Liver (tissue), 9 donors: ENCODE measurements around the gene AGBL5. TPM values are rescaled to one million over a fixed set of nuclear protein-coding genes. Genes with fewer than 3 reads are reported as not detected.

Experiments
- DNase-seq: peaks from one replicate; pipeline ENCODE4 v3.0.0-alpha.2; 2017; ENCODE audit warnings: low spot score
- H3K27ac ChIP-seq, 2 donors: one replicate each; pipeline ENCODE4 v1.7.0; 2013; ENCODE audit warnings: inconsistent platforms in 2 of 2, low read length in 2 of 2, control low read depth in 1 of 2, low read depth in 1 of 2, mild to moderate bottlenecking in 1 of 2
- H3K27me3 ChIP-seq, 4 donors: one replicate each; pipeline versions ENCODE4 v1.6.1 to v1.7.0; 2013; ENCODE audit warnings: low read length in 3 of 4, inconsistent platforms in 1 of 4, mild to moderate bottlenecking in 1 of 4, moderate library complexity in 1 of 4; ENCODE audit not compliant: control insufficient read depth in 4 of 4, insufficient read depth in 4 of 4
- H3K36me3 ChIP-seq, 4 donors: one replicate each; pipeline versions ENCODE4 v1.6.1 to v1.7.0; 2013; ENCODE audit warnings: low read length in 3 of 4, mild to moderate bottlenecking in 3 of 4, low read depth in 1 of 4, moderate library complexity in 1 of 4; ENCODE audit not compliant: control insufficient read depth in 4 of 4, insufficient read depth in 3 of 4
- H3K4me1 ChIP-seq, 4 donors: one replicate each; pipeline versions ENCODE4 v1.6.1 to v1.7.0; 2013; ENCODE audit warnings: low read length in 3 of 4, mild to moderate bottlenecking in 3 of 4, moderate library complexity in 1 of 4; ENCODE audit not compliant: control insufficient read depth in 4 of 4, insufficient read depth in 4 of 4
- H3K4me3 ChIP-seq, 3 donors: one replicate each; pipeline versions ENCODE4 v1.6.1 to v1.7.0; 2013; ENCODE audit warnings: low read length in 3 of 3, control low read depth in 1 of 3, low read depth in 1 of 3, mild to moderate bottlenecking in 1 of 3
- H3K9ac ChIP-seq, 2 donors: one replicate each; pipeline ENCODE4 v1.7.0; 2013; ENCODE audit warnings: low read length in 2 of 2, mild to moderate bottlenecking in 2 of 2, moderate library complexity in 2 of 2, control low read depth in 1 of 2, low read depth in 1 of 2
- H3K9me3 ChIP-seq, 4 donors: one replicate each; pipeline versions ENCODE4 v1.6.1 to v1.7.0; 2013; ENCODE audit warnings: low read length in 3 of 4; ENCODE audit not compliant: control insufficient read depth in 4 of 4
- EGR1 ChIP-seq, 2 donors: IDR thresholded peaks; 2 replicates each; pipeline ENCODE4 v1.6.1; 2016 to 2018; ENCODE audit warnings: antibody characterized with exemption in 2 of 2, low read depth in 2 of 2
- FOXA1 ChIP-seq: IDR thresholded peaks from 2 replicates; pipeline ENCODE4 v1.6.1; 2016; ENCODE audit warnings: antibody characterized with exemption
- FOXA2 ChIP-seq: IDR thresholded peaks from 2 replicates; pipeline ENCODE4 v1.6.1; 2016; ENCODE audit warnings: antibody characterized with exemption
- GABPA ChIP-seq, 2 donors: IDR thresholded peaks in 1 of 2; conservative IDR thresholded peaks in 1 of 2; 2 replicates each; pipeline ENCODE4 v1.6.1; 2016; ENCODE audit warnings: antibody characterized with exemption in 2 of 2, mild to moderate bottlenecking in 1 of 2, moderate library complexity in 1 of 2
- HNF4A ChIP-seq, 2 donors: conservative IDR thresholded peaks; 2 replicates each; pipeline ENCODE4 v1.6.1; 2016; ENCODE audit warnings: antibody characterized with exemption in 2 of 2, mild to moderate bottlenecking in 2 of 2
- HNF4G ChIP-seq: IDR thresholded peaks from 2 replicates; pipeline ENCODE4 v1.6.1; 2016; ENCODE audit warnings: antibody characterized with exemption
- JUND ChIP-seq, 2 donors: IDR thresholded peaks; 2 replicates each; pipeline ENCODE4 v1.6.1; 2016; ENCODE audit warnings: antibody characterized with exemption in 2 of 2
- NR2F2 ChIP-seq: IDR thresholded peaks from 2 replicates; pipeline ENCODE4 v1.6.1; 2016; ENCODE audit warnings: antibody characterized with exemption
- RAD21 ChIP-seq, 2 donors: IDR thresholded peaks; 2 replicates each; pipeline ENCODE4 v1.6.1; 2016; ENCODE audit warnings: antibody characterized with exemption in 2 of 2, mild to moderate bottlenecking in 2 of 2
- REST ChIP-seq: IDR thresholded peaks from 2 replicates; pipeline ENCODE4 v1.6.1; 2016; ENCODE audit warnings: antibody characterized with exemption, mild to moderate bottlenecking
- SP1 ChIP-seq: IDR thresholded peaks from 2 replicates; pipeline ENCODE4 v1.6.1; 2018; ENCODE audit warnings: antibody characterized with exemption, mild to moderate bottlenecking
- TAF1 ChIP-seq: conservative IDR thresholded peaks from 2 replicates; pipeline ENCODE4 v1.6.1; 2016; ENCODE audit warnings: antibody characterized with exemption, mild to moderate bottlenecking
- YY1 ChIP-seq: IDR thresholded peaks from 2 replicates; pipeline ENCODE4 v1.6.1; 2016; ENCODE audit warnings: antibody characterized with exemption, mild to moderate bottlenecking
- WGBS: extraction: QIAGEN DNeasy Blood & Tissue Kit; methylation state at CpG from one replicate; pipeline ENCODE4 v1.1.7; 2013; 5-methylcytosine and 5-hydroxymethylcytosine counted together
- polyA plus RNA-seq, 2 donors: library from polyadenylated mRNA; stranded (reverse) in 1 of 2; unstranded in 1 of 2; fragments of 200-250 nt in 1 of 2; fragments of >200 nt in 1 of 2; fragmentation: Nextera tagmentation in 1 of 2; extraction: Ambion mirVana in 1 of 2; gene quantifications; one replicate each; pipeline versions ENCODE4 v1.2.1 to v1.2.3, GENCODE V29; 2013 to 2015
- total RNA-seq, 2 donors: library from RNA; depleted of rRNA; stranded (reverse); fragments of >200 nt; gene quantifications; one replicate each; pipeline ENCODE4 v1.2.3, GENCODE V29; 2014
- TF ChIP-seq, protein P1 (sequence below): IDR thresholded peaks from 2 replicates; pipeline ENCODE4 v1.6.1; 2016; ENCODE audit warnings: antibody characterized with exemption
- TF ChIP-seq, protein P2 (sequence below): IDR thresholded peaks from 2 replicates; pipeline ENCODE4 v1.6.1; 2016; ENCODE audit warnings: antibody characterized with exemption
- TF ChIP-seq, protein P3 (sequence below): IDR thresholded peaks from 2 replicates; pipeline ENCODE4 v1.6.1; 2016; ENCODE audit warnings: antibody characterized with exemption
- donor health status: healthy.
- donor health status: healthy.
- donor health status: healthy.
- donor health status: healthy.
- donor health status: healthy.

The AGBL5 gene
- total and polyA plus RNA-seq, 4 donors = 3.2 to 9.0 (median 4.8) TPM

- no peak for DNase-seq
- H3K9me3 ChIP-seq = no peaks in the 10 kb centered on the region
- TF ChIP-seq HNF4A (conservative IDR thresholded peaks at IDR 0.05) (no peak), HNF4G (no peak), EGR1 (IDR thresholded peaks at IDR 0.05; ENCODE audit: low read depth in 2 of 2) (no peak), YY1 (no peak), GABPA (IDR thresholded peaks at IDR 0.05 in 1 of 2, conservative IDR thresholded peaks at IDR 0.05 in 1 of 2) (no peak), NR2F2 (no peak), FOXA2 (no peak), TAF1 (no peak), FOXA1 (no peak), RAD21 (IDR thresholded peaks at IDR 0.05) (no peak), JUND (IDR thresholded peaks at IDR 0.05) (no peak), REST (no peak)
- TF ChIP-seq, protein P1, sequence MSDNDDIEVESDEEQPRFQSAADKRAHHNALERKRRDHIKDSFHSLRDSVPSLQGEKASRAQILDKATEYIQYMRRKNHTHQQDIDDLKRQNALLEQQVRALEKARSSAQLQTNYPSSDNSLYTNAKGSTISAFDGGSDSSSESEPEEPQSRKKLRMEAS = no peak
- TF ChIP-seq, protein P2, sequence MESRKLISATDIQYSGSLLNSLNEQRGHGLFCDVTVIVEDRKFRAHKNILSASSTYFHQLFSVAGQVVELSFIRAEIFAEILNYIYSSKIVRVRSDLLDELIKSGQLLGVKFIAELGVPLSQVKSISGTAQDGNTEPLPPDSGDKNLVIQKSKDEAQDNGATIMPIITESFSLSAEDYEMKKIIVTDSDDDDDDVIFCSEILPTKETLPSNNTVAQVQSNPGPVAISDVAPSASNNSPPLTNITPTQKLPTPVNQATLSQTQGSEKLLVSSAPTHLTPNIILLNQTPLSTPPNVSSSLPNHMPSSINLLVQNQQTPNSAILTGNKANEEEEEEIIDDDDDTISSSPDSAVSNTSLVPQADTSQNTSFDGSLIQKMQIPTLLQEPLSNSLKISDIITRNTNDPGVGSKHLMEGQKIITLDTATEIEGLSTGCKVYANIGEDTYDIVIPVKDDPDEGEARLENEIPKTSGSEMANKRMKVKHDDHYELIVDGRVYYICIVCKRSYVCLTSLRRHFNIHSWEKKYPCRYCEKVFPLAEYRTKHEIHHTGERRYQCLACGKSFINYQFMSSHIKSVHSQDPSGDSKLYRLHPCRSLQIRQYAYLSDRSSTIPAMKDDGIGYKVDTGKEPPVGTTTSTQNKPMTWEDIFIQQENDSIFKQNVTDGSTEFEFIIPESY = no peak
- H3K27me3 ChIP-seq = no peaks in the 10 kb centered on the region
- no peak overlapping the region for H3K4me3 ChIP-seq
- WGBS = 91% methylated on average over 27 of the region's 27 CpGs
- H3K36me3 ChIP-seq = no peaks in the 10 kb centered on the region
- peaks cover 9 to 59% (median 25%) of the 10 kb centered on the region in 4 donors for H3K4me1 ChIP-seq
- H3K9ac ChIP-seq = no peak overlapping the region
- H3K27ac ChIP-seq = no peak overlapping the region
These were observed 31.4 kb downstream of the AGBL5 start for GRCh38 chr2:27082773-27083409.

- H3K27me3 ChIP-seq = no peaks in the 10 kb centered on the region
- H3K27ac ChIP-seq = no peak overlapping the region
- DNase-seq = no peak
- no peaks in the 10 kb centered on the region for H3K36me3 ChIP-seq
- 88% methylated on average over 20 of the region's 20 CpGs for WGBS
- H3K4me1 ChIP-seq = peaks cover 9 to 59% (median 25%) of the 10 kb centered on the region in 4 donors
- H3K9ac ChIP-seq = no peak overlapping the region
- no peak overlapping the region for H3K4me3 ChIP-seq
- no peaks in the 10 kb centered on the region for H3K9me3 ChIP-seq
- TF ChIP-seq RAD21 (IDR thresholded peaks at IDR 0.05) (no peak), EGR1 (IDR thresholded peaks at IDR 0.05; ENCODE audit: low read depth in 2 of 2) (no peak), JUND (IDR thresholded peaks at IDR 0.05) (no peak), TAF1 (no peak), NR2F2 (no peak), REST (no peak), SP1 (no peak), YY1 (no peak), GABPA (IDR thresholded peaks at IDR 0.05 in 1 of 2, conservative IDR thresholded peaks at IDR 0.05 in 1 of 2) (no peak), FOXA1 (no peak), FOXA2 (no peak)
- TF ChIP-seq, protein P1 = no peak
- TF ChIP-seq, protein P3, sequence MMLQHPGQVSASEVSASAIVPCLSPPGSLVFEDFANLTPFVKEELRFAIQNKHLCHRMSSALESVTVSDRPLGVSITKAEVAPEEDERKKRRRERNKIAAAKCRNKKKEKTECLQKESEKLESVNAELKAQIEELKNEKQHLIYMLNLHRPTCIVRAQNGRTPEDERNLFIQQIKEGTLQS = no peak
- TF ChIP-seq, protein P2 = no peak
These were observed 32.2 kb downstream of the AGBL5 start for GRCh38 chr2:27083410-27084296.
